SK-N-SH treated with all-trans-retinoic acid at 6 μM for 48 hours (cell line): ENCODE results near the gene PHF3.

ENCODE experiments used
- ATAC-seq: fragments of 200-7000 bp; cut with Tn5 transposase; 3 replicates; pipeline ENCODE4 v1.9.1; 2020; ENCODE audit warnings: mild to moderate bottlenecking, moderate library complexity
- ARNTL ChIP-seq: fragments of 450-650 bp; formaldehyde crosslinking; IDR thresholded peaks from 2 replicates; pipeline ENCODE4 v1.5.0; 2020; ENCODE audit warnings: low read depth, mild to moderate bottlenecking, moderate library complexity, borderline replicate concordance
- BACH2 ChIP-seq: fragments of 250-450 bp; sonication (Bioruptor Pico); IDR thresholded peaks from 2 replicates; pipeline ENCODE4 v1.9.0; 2021; ENCODE audit warnings: mild to moderate bottlenecking, borderline replicate concordance
- CREB5 ChIP-seq: fragments of 250-450 bp; sonication (Bioruptor Pico); IDR thresholded peaks from 2 replicates; pipeline ENCODE4 v1.5.1; 2020; ENCODE audit warnings: low read depth, mild to moderate bottlenecking, moderate library complexity
- CSDC2 ChIP-seq: fragments of 250-450 bp; sonication (Bioruptor Pico); IDR thresholded peaks from 2 replicates; pipeline ENCODE4 v1.5.0; 2020; ENCODE audit warnings: mild to moderate bottlenecking, moderate library complexity
- CSRNP3 ChIP-seq: fragments of 250-450 bp; sonication (Bioruptor Pico); IDR thresholded peaks from 2 replicates; pipeline ENCODE4 v1.5.1; 2021; ENCODE audit warnings: mild to moderate bottlenecking, moderate library complexity
- GLIS3 ChIP-seq: fragments of 250-450 bp; sonication (Bioruptor Pico); IDR thresholded peaks from 2 replicates; pipeline ENCODE4 v1.5.0; 2020; ENCODE audit warnings: mild to moderate bottlenecking, moderate library complexity
- ISL1 ChIP-seq: fragments of 250-450 bp; sonication (Bioruptor Pico); IDR thresholded peaks from 2 replicates; pipeline ENCODE4 v2.1.2; 2022; ENCODE audit warnings: mild to moderate bottlenecking, moderate library complexity
- OSR1 ChIP-seq: fragments of 250-450 bp; sonication (Bioruptor Pico); IDR thresholded peaks from 2 replicates; pipeline ENCODE4 v1.8.0; 2022; ENCODE audit warnings: moderate library complexity, mild to moderate bottlenecking, inconsistent platforms
- PATZ1 ChIP-seq: fragments of 250-450 bp; sonication (Bioruptor Pico); IDR thresholded peaks from 2 replicates; pipeline ENCODE4 v1.8.0; 2020; ENCODE audit warnings: mild to moderate bottlenecking, moderate library complexity, borderline replicate concordance
- POU6F1 ChIP-seq: fragments of 250-450 bp; sonication (Bioruptor Pico); IDR thresholded peaks from 2 replicates; pipeline ENCODE4 v1.8.0; 2021; ENCODE audit warnings: low read depth, mild to moderate bottlenecking, moderate library complexity, borderline replicate concordance
- RARB ChIP-seq: fragments of 250-450 bp; sonication (Bioruptor Pico); IDR thresholded peaks from 2 replicates; pipeline ENCODE4 v1.8.0; 2021; ENCODE audit warnings: mild to moderate bottlenecking, moderate library complexity
- SNAI2 ChIP-seq: fragments of 250-450 bp; sonication (Bioruptor Pico); IDR thresholded peaks from 2 replicates; pipeline ENCODE4 v1.5.0; 2020; ENCODE audit warnings: mild to moderate bottlenecking, moderate library complexity
- TCF4 ChIP-seq: fragments of 250-450 bp; sonication (Bioruptor Pico); IDR thresholded peaks from 2 replicates; pipeline ENCODE4 v1.8.0; 2021; ENCODE audit warnings: mild to moderate bottlenecking, moderate library complexity, borderline replicate concordance
- TSHZ2 ChIP-seq: fragments of 250-450 bp; sonication (Bioruptor Pico); IDR thresholded peaks from 2 replicates; pipeline ENCODE4 v1.5.0; 2020; ENCODE audit warnings: mild to moderate bottlenecking, moderate library complexity
- ZC3H10 ChIP-seq: fragments of 250-450 bp; sonication (Bioruptor Pico); IDR thresholded peaks from 2 replicates; pipeline ENCODE4 v1.5.1; 2021; ENCODE audit warnings: mild to moderate bottlenecking, moderate library complexity
- ZFP3 ChIP-seq: fragments of 250-450 bp; sonication (Bioruptor Pico); IDR thresholded peaks from 2 replicates; pipeline ENCODE4 v1.5.0; 2020; ENCODE audit warnings: mild to moderate bottlenecking, moderate library complexity
- ZNF70 ChIP-seq: fragments of 450-650 bp; formaldehyde crosslinking; IDR thresholded peaks from 2 replicates; pipeline ENCODE4 v1.5.0; 2020; ENCODE audit warnings: mild to moderate bottlenecking, moderate library complexity
- ZNF8 ChIP-seq: fragments of 450-650 bp; formaldehyde crosslinking; IDR thresholded peaks from 2 replicates; pipeline ENCODE4 v1.5.0; 2020; ENCODE audit warnings: mild to moderate bottlenecking, moderate library complexity

PHF3 gene

GRCh38 chr6:63671098-63671754 lies 35.6 kb downstream of the PHF3 start:
- TF ChIP-seq ZNF8: no peak
- no peak for TF ChIP-seq CREB5 (CRISPR knock-in tag)
- no peak for TF ChIP-seq SNAI2 (CRISPR knock-in tag)
- no peak for TF ChIP-seq ZFP3 (CRISPR knock-in tag)
- TF ChIP-seq ZNF70 (CRISPR knock-in tag): no peak
- TF ChIP-seq OSR1 (CRISPR knock-in tag): no peak
- TF ChIP-seq ZC3H10: no peak
- TF ChIP-seq BACH2 (CRISPR knock-in tag): no peak
- TF ChIP-seq TSHZ2: no peak
- TF ChIP-seq ARNTL (CRISPR knock-in tag): no peak
- TF ChIP-seq PATZ1 (CRISPR knock-in tag): no peak
- no peak for TF ChIP-seq CSRNP3 (CRISPR knock-in tag)
- TF ChIP-seq, all 23 proteins: peak for 0
- no peak for ATAC-seq

- no peak for ATAC-seq
- TF ChIP-seq GLIS3 (CRISPR knock-in tag) (no peak), ISL1 (CRISPR knock-in tag) (no peak), ARNTL (CRISPR knock-in tag) (no peak), PATZ1 (CRISPR knock-in tag) (no peak), CSDC2 (CRISPR knock-in tag) (no peak), POU6F1 (no peak), CREB5 (CRISPR knock-in tag) (no peak), TCF4 (CRISPR knock-in tag) (no peak), RARB (CRISPR knock-in tag) (no peak), BACH2 (CRISPR knock-in tag) (no peak)
Measured at GRCh38 chr6:63672582-63673129, 37.1 kb downstream of the PHF3 start.
